GM12864 (cell line): ENCODE results near the gene PDCD1LG2.
"Not testable (repeated sequence)": the region's sequence is repeated elsewhere in the genome, so short reads cannot be mapped to it uniquely, and the experiment has no call there.

Experiments used
- DNase-seq: peaks from one replicate; pipeline ENCODE4 v3.0.0-alpha.2; 2011; ENCODE audit warnings: low read depth
- H3K4me3 ChIP-seq: 2 replicates; pipeline ENCODE4 v1.5.1; 2011; ENCODE audit warnings: mild to moderate bottlenecking, low read depth, low read length, control low read depth
- CTCF ChIP-seq: IDR thresholded peaks from 2 replicates; pipeline ENCODE4 v1.5.1; 2011; ENCODE audit warnings: low read depth, mild to moderate bottlenecking, moderate library complexity, low read length, control low read depth, inconsistent platforms; ENCODE audit errors: missing control alignments

The PDCD1LG2 gene

GRCh38 chr9:5485378-5486085 is 24.8 kb upstream of the PDCD1LG2 start:
- H3K4me3 ChIP-seq, result no peak overlapping the region
- no peak for DNase-seq
- no peak for TF ChIP-seq CTCF

GRCh38 chr9:5486988-5487387 is 23.3 kb upstream of the PDCD1LG2 start:
- no peak for DNase-seq
- TF ChIP-seq CTCF, result no peak
- no peak overlapping the region for H3K4me3 ChIP-seq

- DNase-seq, result no peak
- TF ChIP-seq CTCF, result no peak
- H3K4me3 ChIP-seq, result no peak overlapping the region
These were observed 21.9 kb upstream of the PDCD1LG2 start for GRCh38 chr9:5488221-5489008.

GRCh38 chr9:5489630-5490490 is 20.5 kb upstream of the PDCD1LG2 start:
- TF ChIP-seq CTCF, result no peak

GRCh38 chr9:5492965-5493678 is 17.2 kb upstream of the PDCD1LG2 start:
- H3K4me3 ChIP-seq, result no peak overlapping the region
- TF ChIP-seq CTCF, result no peak
- no peak for DNase-seq

More at GRCh38 chr9:5489630-5490490, 20.5 kb upstream of the PDCD1LG2 start:
- H3K4me3 ChIP-seq, result no peak overlapping the region
- DNase-seq, result no peak

- no peak for TF ChIP-seq CTCF
- DNase-seq, result peak; percentile 88
- H3K4me3 ChIP-seq, result peak overlapping the region; percentile 5
These were observed 16.4 kb upstream of the PDCD1LG2 start for GRCh38 chr9:5493679-5494511.

GRCh38 chr9:5494765-5495164 is 15.6 kb upstream of the PDCD1LG2 start:
- H3K4me3 ChIP-seq, DNase-seq: not testable (repeated sequence)
